NCI-H146 treated with DMSO at 0.1 percent for 48 hours (cell line): Measurements from ENCODE around the gene ATP6V1E1.
"Not testable (repeated sequence)": the region's sequence is repeated elsewhere in the genome, so short reads cannot be mapped to it uniquely, and the experiment has no call there.

Source experiments
- DNase-seq: peaks from one replicate; lab custom pipeline; 2025; ENCODE audit not compliant: unreplicated experiment; lab: John Stamatoyannopoulos, UW

The ATP6V1E1 gene

GRCh38 chr22:17583151-17583550, 45.4 kb downstream of the ATP6V1E1 start:
- no peak for DNase-seq

DNA sequence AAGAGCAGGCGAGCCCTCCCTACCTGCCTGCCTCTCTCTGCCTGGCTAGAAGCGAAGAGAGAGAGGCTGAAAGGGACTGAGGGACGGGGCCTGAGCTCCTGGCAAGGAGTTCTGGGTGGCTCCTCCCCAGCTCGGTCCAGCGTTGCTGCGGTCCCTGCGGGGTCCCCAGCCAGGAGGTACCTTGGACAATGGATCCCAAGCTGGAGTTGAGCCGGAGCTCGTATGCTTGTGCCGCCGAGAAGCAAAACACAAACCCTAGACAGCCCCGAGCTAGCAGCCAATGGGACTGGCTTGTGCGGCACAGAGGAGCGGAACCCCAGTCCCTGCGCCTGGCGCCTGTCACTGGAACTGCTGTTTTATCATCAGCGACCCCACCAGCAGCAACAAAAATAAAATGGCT, 46.9 kb downstream of the ATP6V1E1 start:
- no peak for DNase-seq

- no peak for DNase-seq
Observed at GRCh38 chr22:17581056-17581455, 47.5 kb downstream of the ATP6V1E1 start.

GRCh38 chr22:17580441-17581031, 48.0 kb downstream of the ATP6V1E1 start:
- DNase-seq: no peak

DNA sequence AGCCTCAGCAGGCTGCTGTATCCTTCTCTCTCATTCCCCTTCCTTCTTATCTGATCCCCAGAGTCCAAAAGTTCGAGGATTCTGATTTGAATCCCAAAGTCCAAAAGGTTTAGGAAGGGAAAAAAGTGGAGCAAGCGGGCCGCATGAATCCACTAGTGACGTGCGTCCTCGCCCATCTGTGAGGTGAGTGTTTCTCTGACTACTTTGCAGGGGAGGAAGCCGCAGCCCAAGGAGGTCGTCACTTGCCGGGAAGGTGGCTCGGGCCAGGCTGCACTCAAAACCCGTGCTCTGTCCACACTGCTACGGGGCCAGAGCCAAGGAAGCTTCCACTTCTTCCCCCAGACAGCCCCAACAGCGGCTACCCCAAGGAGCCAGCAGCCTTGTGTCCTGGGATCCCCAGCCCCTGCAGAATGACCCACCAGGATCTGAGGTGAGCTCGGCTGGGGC, 49.0 kb downstream of the ATP6V1E1 start:
- no peak for DNase-seq

GRCh38 chr22:17578136-17578754, 50.3 kb downstream of the ATP6V1E1 start:
- no peak for DNase-seq

GRCh38 chr22:17576470-17576869, 52.1 kb downstream of the ATP6V1E1 start:
- DNase-seq: no peak

DNA sequence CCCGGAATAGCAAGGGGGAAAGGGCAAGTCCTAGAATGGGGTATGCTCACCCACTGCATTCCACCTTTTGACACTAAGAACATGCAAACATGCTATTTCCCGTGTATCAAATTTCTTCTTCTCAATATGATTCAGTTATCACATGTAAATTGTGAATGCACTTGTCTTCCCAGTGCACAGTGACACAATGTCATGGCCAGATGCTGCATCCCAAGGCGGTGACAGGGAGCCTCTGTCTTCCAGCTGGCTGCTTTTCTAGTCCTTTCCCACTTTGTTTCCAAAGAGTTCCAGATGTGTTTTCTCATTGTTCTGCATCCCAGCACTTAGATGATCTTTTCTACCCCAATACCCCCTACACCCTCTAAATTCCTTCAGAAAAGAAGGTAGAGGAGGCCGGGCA, 52.9 kb downstream of the ATP6V1E1 start:
- DNase-seq: no peak

- DNase-seq: no peak
Observed at GRCh38 chr22:17575151-17575550, 53.4 kb downstream of the ATP6V1E1 start.

GRCh38 chr22:17570851-17571631, 57.5 kb downstream of the ATP6V1E1 start:
- DNase-seq: no peak

DNA sequence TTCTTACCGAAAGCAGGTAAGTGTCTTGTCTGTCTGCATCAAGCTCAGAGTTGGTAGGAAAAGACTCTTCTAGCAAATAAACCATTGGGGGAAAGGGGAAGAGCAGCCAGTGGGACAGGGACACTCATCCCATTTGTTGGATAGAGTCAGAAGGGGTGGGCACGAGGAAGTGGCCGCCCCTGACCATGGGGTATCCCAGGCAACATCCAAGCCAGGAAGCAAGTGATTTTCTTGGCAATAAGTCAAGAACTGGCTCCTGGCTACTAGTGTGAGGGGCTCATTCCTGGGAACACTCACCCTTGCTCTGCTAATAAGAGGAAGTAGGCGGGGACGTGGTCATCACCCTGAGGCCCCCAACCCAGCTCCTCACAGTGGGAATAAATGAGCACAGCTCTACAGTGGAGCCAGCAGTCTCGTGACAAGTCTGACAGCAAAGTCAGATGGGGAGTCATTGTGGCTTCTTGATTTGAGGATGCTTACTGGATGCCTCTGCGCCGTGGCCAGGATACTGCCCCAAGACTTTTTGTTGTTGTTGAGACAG, 58.5 kb downstream of the ATP6V1E1 start:
- DNase-seq: no peak

DNA sequence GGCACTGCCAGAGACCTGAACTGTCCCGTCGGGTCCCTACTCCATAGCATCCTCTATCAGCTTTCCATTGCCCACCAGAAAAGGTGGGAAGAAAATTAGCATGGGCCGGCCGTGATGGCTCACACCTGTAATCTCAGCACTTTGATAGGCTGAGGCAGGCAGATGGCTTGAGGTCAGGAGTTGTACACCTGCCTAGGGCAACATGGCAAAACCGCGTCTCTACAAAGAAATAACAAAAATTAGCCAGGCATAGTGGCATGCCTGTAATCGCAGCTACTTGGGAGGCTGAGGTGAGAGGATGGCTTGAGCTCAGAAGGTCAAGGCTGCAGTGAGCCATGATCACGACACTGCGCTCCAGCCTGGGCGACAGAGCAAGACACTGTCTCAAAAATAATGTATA, 61.8 kb downstream of the ATP6V1E1 start:
- no peak for DNase-seq

DNA sequence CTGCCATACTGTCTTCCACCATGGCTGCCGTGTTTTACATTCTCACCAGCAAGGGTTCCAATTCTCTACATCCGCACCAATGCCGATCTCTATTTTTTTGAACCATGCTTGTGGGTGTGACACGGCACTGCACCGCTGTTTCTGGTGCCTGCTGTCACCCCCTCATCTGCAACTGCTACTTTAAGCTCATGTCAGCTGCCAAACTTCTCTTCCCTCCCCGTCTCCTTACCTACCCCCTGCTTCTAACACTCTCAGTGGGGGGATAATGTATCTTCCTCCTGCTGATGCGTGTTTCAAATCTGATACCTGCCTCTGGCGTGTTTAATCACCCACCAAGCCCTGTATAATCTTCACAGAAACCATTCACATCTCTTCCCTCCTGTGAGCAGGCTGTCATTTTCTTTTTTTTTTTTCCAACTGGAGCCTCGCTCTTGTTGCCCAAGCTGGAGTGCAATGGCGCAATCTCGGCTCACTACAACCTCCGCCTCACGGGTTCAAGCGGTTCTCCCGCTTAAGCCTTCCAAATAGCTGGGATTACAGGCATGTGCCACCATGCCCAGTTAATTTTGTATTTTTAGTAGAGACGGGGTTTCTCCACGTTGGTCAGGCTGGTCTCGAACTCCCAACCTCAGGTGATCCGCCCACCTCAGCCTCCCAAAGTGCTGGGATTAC, 62.4 kb downstream of the ATP6V1E1 start:
- DNase-seq: not testable (repeated sequence)

DNA sequence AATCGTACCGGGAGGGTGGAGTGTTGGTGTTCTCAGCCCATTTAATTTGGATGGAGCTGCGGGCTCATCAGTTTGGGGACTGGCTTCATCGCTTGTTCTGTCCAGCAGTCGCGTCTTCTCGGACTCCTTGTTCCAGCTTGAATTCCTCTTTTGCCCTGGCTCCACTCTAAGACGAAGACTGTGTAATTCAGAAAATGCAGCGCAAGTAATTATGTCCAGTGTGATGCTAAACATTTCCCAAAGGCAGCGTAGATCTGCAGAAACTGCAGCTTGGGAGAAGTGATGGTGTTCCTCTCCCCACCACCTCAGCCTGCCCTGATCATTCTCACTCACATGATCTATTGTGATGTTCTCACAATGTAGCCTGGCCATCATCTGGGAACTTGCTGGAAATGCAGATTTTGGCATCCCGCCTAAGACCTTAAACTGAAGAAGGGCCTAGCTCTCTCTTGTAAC, 64.6 kb downstream of the ATP6V1E1 start:
- no peak for DNase-seq

- DNase-seq: no peak
Observed at GRCh38 chr22:17562906-17563870, 65.4 kb downstream of the ATP6V1E1 start, which contains the start of gene SLC25A18. SLC25A18 (plus strand) TSS chr22:17563498; CDS start chr22:17579945, 16,447 bp downstream.

DNA sequence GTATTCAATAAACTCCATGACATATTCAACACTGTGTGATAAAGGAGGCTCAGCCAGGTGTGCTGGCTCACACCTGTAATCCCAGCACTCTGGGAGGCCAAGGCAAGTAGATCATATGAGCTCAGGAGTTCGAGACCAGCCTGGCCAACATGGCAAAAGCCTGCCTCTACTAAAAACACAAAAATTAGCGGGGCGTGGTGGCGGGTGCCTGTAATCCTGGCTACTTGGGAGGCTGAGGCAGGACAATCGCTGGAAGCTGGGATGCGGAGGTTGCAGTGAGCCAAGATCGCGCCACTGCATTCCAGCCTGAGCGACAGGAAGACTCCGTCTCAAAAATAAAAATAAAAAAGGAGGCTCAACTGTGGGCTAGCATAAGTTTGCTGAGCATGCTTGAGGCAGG, 69.4 kb downstream of the ATP6V1E1 start:
- DNase-seq: no peak

DNA sequence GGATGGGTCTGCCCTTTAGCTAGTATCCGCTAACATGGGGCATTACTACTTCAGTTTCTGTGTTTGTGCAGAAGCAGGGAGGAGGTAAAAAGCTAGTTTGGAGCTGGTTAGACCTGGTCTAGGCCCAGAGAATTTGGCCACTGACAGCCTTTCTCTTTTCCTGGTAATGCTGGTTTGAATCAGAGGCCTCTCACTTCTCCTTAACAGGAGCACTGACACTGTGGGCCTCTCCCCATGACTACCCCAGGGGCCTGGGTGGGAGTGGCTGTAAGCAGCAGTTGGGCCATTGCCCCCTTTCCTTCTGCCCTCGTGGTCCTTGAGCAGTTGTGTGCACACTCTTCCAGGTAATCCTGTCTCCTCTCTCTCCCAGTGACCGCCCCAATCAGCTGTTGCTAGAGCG, 73.7 kb downstream of the ATP6V1E1 start:
- DNase-seq: no peak

- no peak for DNase-seq
Observed at GRCh38 chr22:17552737-17553136, 75.8 kb downstream of the ATP6V1E1 start.

- DNase-seq: no peak
Observed at GRCh38 chr22:17549655-17550054, 78.9 kb downstream of the ATP6V1E1 start.

DNA sequence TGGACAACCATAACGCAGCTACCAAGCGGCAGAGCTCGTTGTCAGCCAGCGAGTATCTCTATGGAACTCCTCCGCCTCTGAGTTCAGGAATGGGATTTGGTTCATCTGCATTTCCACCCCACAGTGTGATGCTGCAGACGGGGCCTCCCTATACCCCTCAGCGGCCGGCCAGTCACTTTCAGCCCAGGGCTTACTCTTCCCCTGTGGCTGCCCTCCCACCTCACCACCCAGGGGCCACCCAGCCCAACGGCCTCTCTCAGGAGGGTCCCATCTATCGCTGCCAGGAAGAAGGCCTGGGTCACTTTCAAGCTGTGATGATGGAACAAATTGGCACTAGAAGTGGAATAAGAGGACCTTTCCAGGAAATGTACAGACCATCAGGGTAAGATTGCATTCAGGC, 79.4 kb downstream of the ATP6V1E1 start:
- DNase-seq: no peak
